ENCODE measurements around the gene RTP1.

GRCh38 chr3:187223799-187224198 is 26.5 kb downstream of the RTP1 start:
- TF ChIP-seq POLR2AphosphoS5 (IDR thresholded peaks at IDR 0.05; ENCODE audit: low read depth, low read length), result no peak
- TF ChIP-seq TAF1 (IDR thresholded peaks at IDR 0.05; ENCODE audit: borderline replicate concordance, insufficient read depth, low read length), result no peak
- TF ChIP-seq REST (IDR thresholded peaks at IDR 0.05; ENCODE audit: insufficient read depth in 1 of 2, low read depth in 2 of 2, low read length in 2 of 2), result no peak
- no peak for TF ChIP-seq SIN3A (IDR thresholded peaks at IDR 0.05; ENCODE audit: borderline replicate concordance, insufficient read depth, low read length)
- TF ChIP-seq FOXP2 (optimal IDR thresholded peaks at IDR 0.05; ENCODE audit: borderline replicate concordance, extremely low read depth, extremely low read length, insufficient read depth), result no peak

All from PFSK-1 (cell line).